OCI-M1 (cell line): ENCODE results near the gene CRX.
"Not testable (repeated sequence)": the region's sequence is repeated elsewhere in the genome, so short reads cannot be mapped to it uniquely, and the experiment has no call there.

Experiments
- DNase-seq: peaks from one replicate; lab custom pipeline; 2025; lab: John Stamatoyannopoulos, UW

CRX gene

DNA sequence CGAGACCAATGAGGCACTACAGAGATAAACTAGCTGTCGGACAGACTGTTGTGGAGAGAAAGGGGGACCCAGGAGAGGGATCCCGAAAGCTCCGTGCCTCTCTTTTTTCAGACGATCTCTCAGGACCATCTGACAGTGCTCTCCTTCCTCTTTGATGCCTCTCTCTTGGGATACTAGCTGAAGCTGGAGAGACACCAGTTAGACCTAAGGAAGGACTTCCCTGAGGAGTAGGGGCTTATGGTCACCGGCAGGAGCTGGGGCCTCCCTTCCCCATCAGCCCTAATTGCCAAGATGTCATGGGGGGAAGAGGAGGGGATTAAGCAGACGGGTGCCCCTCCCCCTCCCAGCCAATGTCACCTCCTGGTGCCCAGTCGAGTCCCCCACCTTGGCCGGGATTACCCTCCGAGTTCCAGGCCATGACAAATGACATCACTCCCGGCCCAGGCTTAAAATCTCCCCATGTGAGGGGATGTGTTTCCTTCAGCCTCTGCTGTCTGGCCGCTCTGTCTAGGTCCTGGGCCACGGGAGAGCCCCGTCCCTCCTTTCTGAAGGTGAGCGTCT is at the start of gene CRX:
Gene CRX (plus strand): TSS at position 478 of the 561 bp plus-strand sequence. CDS start 12,507 bp downstream, outside the sequence.
- no peak for DNase-seq

GRCh38 chr19:47776568-47776967 is 45.2 kb upstream of the CRX start:
- DNase-seq: no peak

GRCh38 chr19:47777245-47778048 is 44.3 kb upstream of the CRX start:
- not testable (repeated sequence) for DNase-seq

DNA sequence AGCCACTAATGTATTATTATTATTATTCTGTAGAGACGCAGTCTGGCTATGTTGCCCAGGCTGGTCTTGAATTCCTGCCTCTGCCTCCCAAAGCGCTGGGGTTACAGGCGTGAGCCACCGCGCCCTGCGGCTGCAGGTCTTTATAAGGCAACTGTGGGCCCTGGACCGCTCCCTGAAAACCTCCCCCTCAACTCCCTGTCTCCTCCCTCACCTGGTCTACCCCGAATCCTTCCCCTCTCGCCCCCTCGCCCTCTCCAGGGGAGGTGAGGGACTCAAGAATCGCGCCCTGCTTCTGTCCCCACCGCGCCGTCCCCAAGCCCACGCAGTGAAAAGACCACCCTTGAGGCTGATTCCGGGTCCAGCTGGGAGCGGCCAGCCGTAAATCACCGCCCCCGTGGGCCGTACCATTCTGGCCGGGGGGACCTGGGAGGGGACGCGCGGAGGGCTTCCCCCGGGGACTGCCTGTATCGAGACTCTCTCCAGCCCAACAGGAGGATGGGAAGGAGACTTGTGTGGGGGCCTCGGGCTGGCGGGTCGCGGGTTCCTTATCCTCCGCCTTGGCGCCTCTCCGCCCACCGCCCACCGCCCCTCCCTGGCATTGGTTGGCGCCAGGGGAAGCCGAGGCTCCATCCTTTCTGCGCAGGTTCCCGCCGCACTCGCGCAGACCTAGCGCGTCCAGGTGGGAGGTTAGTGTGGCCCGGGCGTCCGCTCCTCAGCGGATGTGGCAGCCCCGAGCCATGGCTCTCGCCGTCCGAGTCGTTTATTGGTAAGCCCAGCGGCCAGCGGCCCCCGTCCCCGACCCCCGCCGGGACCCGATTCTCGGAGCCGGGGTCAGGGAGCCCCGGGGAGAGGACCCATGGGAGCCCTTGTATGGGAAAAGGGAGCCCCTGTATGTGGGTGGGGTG is 43.4 kb upstream of the CRX start, which contains the start of gene SELENOW:
Gene SELENOW (plus strand): TSS at position 655 of the 905 bp plus-strand sequence. CDS start 83 bp downstream, at position 738.
- peak; percentile 65 for DNase-seq

DNA sequence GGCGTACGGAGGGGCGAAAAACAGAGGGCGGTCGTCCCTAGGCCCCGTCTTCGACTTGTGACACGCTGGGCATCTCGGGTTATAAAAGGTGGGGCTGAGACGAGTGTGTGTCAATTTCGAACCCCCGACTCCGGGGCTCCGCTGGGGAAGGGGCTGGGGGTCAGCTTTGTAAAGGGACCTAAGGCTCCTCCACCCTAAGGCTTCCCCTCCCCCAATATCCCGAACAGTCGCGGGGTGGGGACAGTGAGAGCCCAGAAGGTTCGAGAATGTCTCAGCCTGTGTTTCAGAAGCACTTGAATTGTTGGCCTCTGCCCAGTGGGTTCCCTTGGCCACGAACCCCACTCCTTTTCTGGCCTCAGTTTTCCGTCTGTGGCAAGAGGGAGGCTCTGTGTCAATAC is 42.8 kb upstream of the CRX start:
- DNase-seq: no peak

DNA sequence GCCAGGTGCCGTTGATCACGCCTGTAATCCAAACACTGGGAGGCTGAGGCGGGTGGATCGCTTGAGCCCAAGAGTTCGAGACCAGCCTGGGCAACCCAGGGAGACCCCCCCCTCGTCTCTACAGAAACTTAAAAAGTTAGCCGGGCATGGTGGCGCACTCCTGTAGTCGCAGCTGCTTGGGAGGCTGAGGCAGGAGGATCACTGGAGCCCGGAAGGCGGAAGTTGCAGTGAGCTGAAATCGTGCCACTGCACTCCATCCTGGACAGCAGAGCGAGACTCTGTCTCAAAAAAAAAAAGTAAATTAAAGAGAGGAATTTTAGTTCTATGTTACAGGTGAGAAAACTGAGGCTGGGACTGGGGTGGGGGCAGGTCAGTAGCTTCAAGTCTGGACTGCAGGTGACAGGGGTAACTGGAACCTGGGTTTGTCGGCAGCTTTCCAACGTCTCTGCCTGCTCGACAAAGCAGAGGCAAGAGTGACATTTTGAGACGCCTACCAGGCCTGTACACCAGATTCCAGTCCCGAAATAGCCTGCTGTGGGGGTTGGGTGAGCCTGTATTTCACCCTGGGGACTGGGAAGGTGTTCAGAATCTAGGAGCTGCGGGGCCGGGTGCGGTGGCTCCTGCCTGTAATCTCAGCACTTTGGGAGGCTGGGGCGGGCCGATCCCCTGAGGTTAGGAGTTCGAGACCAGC is 42.1 kb upstream of the CRX start:
- DNase-seq: no peak

GRCh38 chr19:47780215-47780551 is 41.6 kb upstream of the CRX start:
- no peak for DNase-seq

DNA sequence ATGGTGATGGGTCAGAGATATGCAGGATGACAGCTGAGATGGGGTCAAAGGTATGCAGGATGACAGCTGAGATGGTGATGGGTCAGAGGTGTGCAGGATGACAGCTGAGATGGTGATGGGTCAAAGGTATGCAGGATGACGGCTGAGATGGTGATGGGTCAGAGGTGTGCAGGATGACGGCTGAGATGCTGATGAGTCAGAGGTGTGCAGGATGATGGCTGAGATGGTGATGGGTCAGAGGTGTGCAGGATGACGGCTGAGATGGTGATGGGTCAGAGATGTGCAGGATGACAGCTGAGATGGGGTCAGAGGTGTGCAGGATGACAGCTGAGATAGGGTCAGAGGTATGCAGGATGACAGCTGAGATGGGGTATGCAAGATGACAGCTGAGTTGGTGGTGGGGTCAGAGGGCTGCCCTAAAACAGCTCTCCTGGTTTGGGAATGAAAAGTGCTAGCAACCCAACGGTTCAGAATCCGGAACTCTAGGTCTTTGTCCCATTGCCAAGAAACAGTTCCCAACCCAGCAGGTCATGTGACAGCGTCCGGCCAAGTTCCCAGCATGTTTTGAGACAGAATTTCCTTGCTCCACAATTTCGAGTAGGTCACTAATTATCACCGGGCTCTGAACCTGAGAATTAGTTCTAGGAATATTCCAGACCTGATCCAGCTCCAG is 40.0 kb upstream of the CRX start:
- DNase-seq: no peak

GRCh38 chr19:47786566-47786965 is 35.2 kb upstream of the CRX start:
- DNase-seq: no peak

- not testable (repeated sequence) for DNase-seq
Observed at GRCh38 chr19:47787307-47787706, 34.4 kb upstream of the CRX start.

GRCh38 chr19:47789811-47790210 is 31.9 kb upstream of the CRX start:
- DNase-seq: not testable (repeated sequence)

DNA sequence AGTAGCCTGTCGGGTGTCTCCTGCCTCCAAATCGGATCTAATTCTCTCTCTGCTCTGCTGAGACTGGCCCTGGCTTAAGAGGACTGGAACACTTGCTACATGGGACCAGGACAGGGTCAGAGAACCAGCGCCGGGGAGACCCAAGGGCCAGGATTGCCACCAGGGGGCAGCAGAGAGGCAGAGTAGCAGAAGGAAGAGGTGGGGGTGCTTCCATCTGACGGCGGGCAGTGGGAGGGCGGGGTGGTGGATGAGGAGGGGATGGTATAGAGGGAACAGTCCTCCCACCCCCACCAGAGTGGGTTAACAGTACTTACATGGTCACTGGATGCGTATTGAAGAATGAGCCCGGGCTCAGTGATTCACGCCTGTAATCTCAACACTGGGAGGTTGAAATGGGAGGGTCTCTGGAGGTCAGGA is 31.3 kb upstream of the CRX start:
- DNase-seq: peak; percentile 86

DNA sequence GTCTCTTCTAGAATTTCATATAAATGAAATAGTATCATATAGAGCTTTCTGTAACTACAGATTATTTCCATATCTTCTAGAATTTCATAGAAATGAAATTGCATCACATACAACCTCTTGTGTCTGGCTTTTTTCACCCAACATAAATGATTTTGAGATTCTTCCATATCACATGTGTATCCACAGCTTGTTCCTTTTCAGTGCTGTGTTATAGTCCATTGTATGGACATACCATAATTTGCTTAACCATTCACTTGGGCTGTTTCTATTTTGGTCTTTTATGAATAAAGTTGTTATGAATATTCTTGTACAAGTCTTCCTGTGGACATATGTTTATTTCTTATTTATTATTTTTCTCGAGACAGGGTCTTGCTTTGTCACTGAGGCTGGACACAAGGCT is 29.1 kb upstream of the CRX start:
- DNase-seq: no peak

- DNase-seq: no peak
Observed at GRCh38 chr19:47794526-47794925, 27.2 kb upstream of the CRX start.

DNA sequence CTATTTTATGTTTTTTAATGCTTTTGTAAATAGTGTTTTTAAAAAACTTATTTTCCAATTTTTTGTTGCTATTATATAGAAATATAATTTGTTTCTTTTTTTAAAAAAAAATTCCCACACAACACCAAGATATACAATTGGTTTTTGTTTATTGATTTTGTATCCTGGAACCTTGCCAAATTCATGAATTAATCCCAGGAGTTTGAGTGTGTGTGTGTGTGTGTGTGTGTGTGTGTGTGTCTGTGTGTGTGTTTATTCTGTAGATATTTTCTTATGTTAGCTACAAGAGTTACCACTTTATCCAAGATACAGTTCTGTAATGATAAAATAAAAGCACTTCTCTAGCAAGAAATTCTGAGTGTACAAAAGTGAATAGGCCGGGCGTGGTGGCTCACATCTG is 25.0 kb upstream of the CRX start:
- no peak for DNase-seq

GRCh38 chr19:47797996-47798903 is 23.5 kb upstream of the CRX start:
- DNase-seq: no peak

DNA sequence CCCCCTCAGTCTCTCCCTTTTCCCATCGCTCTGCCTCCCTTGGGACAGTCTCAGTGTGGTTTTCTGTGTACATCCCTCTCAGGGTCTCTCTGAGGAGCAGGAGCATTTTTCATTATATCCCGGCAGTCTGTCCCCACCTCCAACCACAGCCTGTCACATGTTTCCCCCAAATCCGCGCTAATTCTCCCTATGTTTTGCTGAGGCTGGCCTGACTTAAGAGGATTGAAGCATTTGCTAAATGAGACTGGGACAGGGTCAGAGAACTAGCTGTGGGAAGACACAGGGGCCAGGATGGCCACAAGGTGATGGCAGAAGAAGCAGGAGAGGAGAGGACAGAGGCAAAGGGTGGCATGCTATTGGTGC is 22.9 kb upstream of the CRX start:
- no peak for DNase-seq

DNA sequence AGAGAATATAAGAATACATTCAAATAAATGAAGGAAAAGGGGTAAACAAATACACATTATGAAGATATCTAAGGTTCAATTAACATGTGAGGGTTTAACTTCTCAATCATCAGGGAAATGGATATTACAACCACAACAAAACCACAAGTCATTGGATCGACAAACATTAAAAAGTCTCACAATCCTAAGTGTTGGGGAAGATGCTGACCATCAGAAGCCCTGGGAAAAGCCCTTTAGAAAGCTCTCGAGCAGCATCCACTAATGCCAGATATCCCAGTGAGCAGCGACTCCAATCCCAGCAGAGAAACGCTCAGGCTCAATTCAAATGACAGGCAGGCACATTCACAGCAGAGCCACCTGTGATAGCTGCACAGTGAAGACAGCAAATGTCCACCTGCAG is 20.5 kb upstream of the CRX start:
- DNase-seq: no peak

DNA sequence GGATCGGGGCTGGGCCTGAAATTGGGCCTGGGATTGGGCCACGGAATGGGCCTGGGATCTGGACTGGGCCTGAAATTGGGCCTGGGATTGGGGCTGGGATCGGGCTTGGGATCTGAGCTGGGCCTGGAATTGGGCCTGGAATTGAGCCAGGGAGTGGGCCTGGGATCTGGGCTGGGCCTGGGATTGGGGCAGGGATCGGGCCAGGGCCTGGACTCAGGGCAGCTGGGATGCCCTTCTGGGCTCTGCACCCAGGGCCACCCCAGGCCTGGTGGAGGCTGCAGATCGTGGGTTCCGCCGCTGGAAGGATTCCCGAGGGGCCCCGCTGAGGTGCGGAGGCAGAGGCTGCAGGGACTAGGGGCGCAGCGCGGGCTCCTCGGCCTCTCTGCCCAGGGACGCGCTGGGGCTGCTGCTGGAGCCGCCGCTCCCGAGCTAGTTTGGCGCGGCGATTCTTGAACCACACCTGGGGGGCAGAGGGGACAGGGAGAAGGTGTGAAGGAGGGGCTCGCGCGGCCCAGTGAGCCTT is 19.2 kb upstream of the CRX start:
- DNase-seq: no peak

GRCh38 chr19:47803148-47803547 is 18.6 kb upstream of the CRX start:
- DNase-seq: not testable (repeated sequence)
